Mesenchymal stem cell (in vitro differentiated cells and primary cell): Measurements from ENCODE around the gene CNN3.

Experiments used
- DNase-seq: peaks from one replicate; pipeline ENCODE4 v3.0.0-alpha.2; 2013
- H2AFZ ChIP-seq: one replicate; pipeline ENCODE4 v1.6.1; 2013; ENCODE audit warnings: low read depth, mild to moderate bottlenecking, control low read depth, inconsistent platforms, low read length, moderate library complexity
- H2AK5ac ChIP-seq: 2 replicates; pipeline ENCODE4 v1.6.1; 2013; ENCODE audit warnings: low read length, moderate library complexity, mild to moderate bottlenecking, inconsistent platforms; ENCODE audit not compliant: severe bottlenecking
- H2BK120ac ChIP-seq: one replicate; pipeline ENCODE4 v1.6.1; 2013; ENCODE audit warnings: low read depth, mild to moderate bottlenecking, inconsistent platforms, low read length, moderate library complexity
- H2BK12ac ChIP-seq, 2 experiments: one replicate each; pipeline ENCODE4 v1.6.1; 2013; ENCODE audit warnings: inconsistent platforms in 2 of 2, low read length in 2 of 2, mild to moderate bottlenecking in 2 of 2, moderate library complexity in 2 of 2, control low read depth in 1 of 2
- H2BK15ac ChIP-seq: one replicate; pipeline ENCODE4 v1.6.1; 2013; ENCODE audit warnings: mild to moderate bottlenecking, low read depth, inconsistent platforms; ENCODE audit not compliant: poor library complexity, severe bottlenecking
- H2BK5ac ChIP-seq: 2 replicates; pipeline ENCODE4 v1.6.1; 2013; ENCODE audit warnings: low read depth, mild to moderate bottlenecking, low read length, control low read depth, inconsistent platforms; ENCODE audit not compliant: poor library complexity, severe bottlenecking
- H3K14ac ChIP-seq, 2 experiments: one replicate each; pipeline ENCODE4 v1.6.1; 2013; ENCODE audit warnings: inconsistent platforms in 2 of 2, low read length in 2 of 2, control low read depth in 1 of 2, mild to moderate bottlenecking in 1 of 2, moderate library complexity in 1 of 2
- H3K18ac ChIP-seq, 2 experiments: one replicate each; pipeline ENCODE4 v1.6.1; 2013; ENCODE audit warnings: inconsistent platforms in 2 of 2, low read length in 2 of 2, control low read depth in 1 of 2, low read depth in 1 of 2, mild to moderate bottlenecking in 1 of 2
- H3K23ac ChIP-seq, 2 experiments: one replicate each; pipeline ENCODE4 v1.6.1; 2013; ENCODE audit warnings: inconsistent platforms in 2 of 2, low read length in 2 of 2, mild to moderate bottlenecking in 2 of 2, moderate library complexity in 2 of 2, control low read depth in 1 of 2
- H3K27ac ChIP-seq: 2 replicates; pipeline ENCODE4 v1.5.1; 2013; ENCODE audit warnings: mild to moderate bottlenecking, moderate library complexity, low read length, control low read depth, inconsistent platforms; ENCODE audit not compliant: poor library complexity, severe bottlenecking
- H3K27me3 ChIP-seq, 2 experiments: 2 replicates each; pipeline versions ENCODE4 v1.6.1 to v1.7.0; 2013; ENCODE audit warnings: low read length in 2 of 2, mild to moderate bottlenecking in 2 of 2, moderate library complexity in 2 of 2, control low read depth in 1 of 2, inconsistent platforms in 1 of 2; ENCODE audit not compliant: control insufficient read depth in 1 of 2, insufficient read depth in 1 of 2
- H3K36me3 ChIP-seq, 2 experiments: 2 replicates each; pipeline versions ENCODE4 v1.6.1 to v1.7.0; 2013; ENCODE audit warnings: low read length in 2 of 2, control low read depth in 1 of 2, inconsistent platforms in 1 of 2, low read depth in 1 of 2, mild to moderate bottlenecking in 1 of 2; ENCODE audit not compliant: insufficient read depth in 2 of 2, control insufficient read depth in 1 of 2
- H3K4ac ChIP-seq, 2 experiments: one replicate each; pipeline ENCODE4 v1.6.1; 2013; ENCODE audit warnings: inconsistent platforms in 2 of 2, low read length in 2 of 2, mild to moderate bottlenecking in 2 of 2, moderate library complexity in 2 of 2, control low read depth in 1 of 2, low read depth in 1 of 2
- H3K4me1 ChIP-seq: 2 replicates; pipeline ENCODE4 v1.6.1; 2013; ENCODE audit warnings: low read depth, low read length, control low read depth; ENCODE audit not compliant: control insufficient read depth, insufficient read depth
- H3K4me2 ChIP-seq: 2 replicates; pipeline ENCODE4 v1.6.1; 2013; ENCODE audit warnings: low read length, mild to moderate bottlenecking, inconsistent platforms; ENCODE audit not compliant: poor library complexity, severe bottlenecking
- H3K4me3 ChIP-seq, 2 experiments: 2 replicates each; pipeline versions ENCODE4 v1.5.1 to v1.7.0; 2013; ENCODE audit warnings: low read length in 2 of 2, mild to moderate bottlenecking in 2 of 2, control low read depth in 1 of 2, low read depth in 1 of 2; ENCODE audit not compliant: insufficient read depth in 1 of 2
- H3K79me1 ChIP-seq: replicated peaks from 2 replicates; pipeline ENCODE4 v1.6.1; 2013; ENCODE audit warnings: mild to moderate bottlenecking, control low read depth, low read length, inconsistent platforms; ENCODE audit not compliant: poor library complexity, severe bottlenecking
- H3K9ac ChIP-seq: 2 replicates; pipeline ENCODE4 v1.7.0; 2013; ENCODE audit warnings: mild to moderate bottlenecking, low read length, moderate library complexity
- H3K9me3 ChIP-seq: 2 replicates; pipeline ENCODE4 v1.7.0; 2013; ENCODE audit warnings: mild to moderate bottlenecking, low read length; ENCODE audit not compliant: control insufficient read depth
- H4K8ac ChIP-seq: one replicate; pipeline ENCODE4 v1.6.1; 2013; ENCODE audit warnings: inconsistent platforms, mild to moderate bottlenecking, low read length, moderate library complexity
- H4K91ac ChIP-seq: one replicate; pipeline ENCODE4 v1.6.1; 2013; ENCODE audit warnings: mild to moderate bottlenecking, low read length, inconsistent platforms
- WGBS: methylation state at CpG from one replicate; pipeline ENCODE4 v1.1.7; 2013; ENCODE audit warnings: mixed read lengths; 5-methylcytosine and 5-hydroxymethylcytosine counted together

The CNN3 gene

DNA sequence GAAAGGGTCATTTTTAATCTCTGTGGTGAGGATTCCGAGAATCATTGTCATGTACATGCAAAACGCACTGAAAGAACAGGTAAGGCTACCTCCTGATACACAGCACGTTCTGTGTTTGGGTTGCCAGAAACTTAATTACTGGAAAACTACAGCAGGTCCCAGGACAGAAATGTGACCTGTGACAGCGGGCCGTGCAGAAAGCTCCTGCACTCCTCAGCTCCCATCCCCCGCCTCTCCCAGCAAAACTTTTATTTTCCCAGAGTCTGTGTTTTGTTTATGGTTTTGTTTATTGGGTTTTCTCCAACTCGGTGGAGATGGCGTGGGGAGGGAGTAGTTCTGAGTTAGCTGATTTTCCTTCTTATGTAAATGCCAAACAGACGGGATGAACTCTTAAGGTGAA lies 62.1 kb downstream of the CNN3 start:
- peaks cover 2% of the 10 kb centered on the region for H3K79me1 ChIP-seq
- H3K36me3 ChIP-seq: peaks cover 0 to 10% of the 10 kb centered on the region in 2 experiments
- H4K8ac ChIP-seq: no peak overlapping the region
- H3K4me1 ChIP-seq: peaks cover 12% of the 10 kb centered on the region
- peak overlapping the region; percentile 73 for H3K18ac ChIP-seq
- peak overlapping the region; percentile 94 for H3K27ac ChIP-seq
- peak overlapping the region in 1 of 2 experiments; percentile 61 for H3K4me3 ChIP-seq
- H3K4me2 ChIP-seq: no peak overlapping the region
- H3K4ac ChIP-seq: peak overlapping the region in 1 of 2 experiments; percentile 13
- no peak overlapping the region for H3K14ac ChIP-seq
- H3K9ac ChIP-seq: peak overlapping the region; percentile 88
- no peak overlapping the region for H2BK15ac ChIP-seq
- peak overlapping the region; percentile 27 for H2BK120ac ChIP-seq
- H3K27me3 ChIP-seq: no peaks in the 10 kb centered on the region
- peak overlapping the region in 1 of 2 experiments; percentile 93 for H2BK12ac ChIP-seq
- peak overlapping the region; percentile 90 for H2AK5ac ChIP-seq
- H2AFZ ChIP-seq: no peak overlapping the region
- peak; percentile 90 for DNase-seq
- no peak overlapping the region for H4K91ac ChIP-seq
- H3K9me3 ChIP-seq: no peaks in the 10 kb centered on the region
- no peak overlapping the region for H3K23ac ChIP-seq
- WGBS: 11% methylated on average over 7 of the region's 9 CpGs
- H2BK5ac ChIP-seq: no peak overlapping the region

DNA sequence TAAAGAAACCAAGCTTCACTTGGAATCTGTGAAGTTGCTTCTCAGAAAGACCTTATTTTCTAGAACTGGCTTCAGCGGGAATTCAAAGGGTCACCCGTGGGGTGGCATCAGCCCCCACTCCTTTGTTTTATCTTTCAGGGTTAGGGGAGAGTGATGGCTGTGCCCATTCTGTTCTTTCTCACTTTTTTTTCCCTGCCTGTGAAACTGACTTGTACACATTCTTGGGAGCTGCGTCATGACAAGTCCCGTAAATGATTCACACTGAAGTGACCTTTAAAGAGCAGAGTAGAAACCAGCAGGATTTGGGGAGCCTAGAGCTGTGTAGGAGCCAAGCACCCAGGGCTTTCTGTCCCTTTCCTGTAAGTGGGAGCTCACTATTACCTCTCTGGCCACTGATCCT lies 63.0 kb downstream of the CNN3 start:
- Histone ChIP-seq H3K23ac (no peak overlapping the region), H4K91ac (no peak overlapping the region), H3K9me3 (no peaks in the 10 kb centered on the region), H3K4me3 (peak overlapping the region in 1 of 2 experiments; percentile 61), H3K36me3 (peaks cover 0 to 17% of the 10 kb centered on the region in 2 experiments), H2AFZ (no peak overlapping the region), H2BK120ac (peak overlapping the region; percentile 86), H2BK12ac (peak overlapping the region in 1 of 2 experiments; percentile 96), H3K27ac (peak overlapping the region; percentile 94), H4K8ac (no peak overlapping the region), H3K4me1 (peaks cover 12% of the 10 kb centered on the region), H3K4ac (peak overlapping the region in 1 of 2 experiments; percentile 77), H2BK15ac (no peak overlapping the region), H3K18ac (peak overlapping the region in 1 of 2 experiments; percentile 67), H2BK5ac (peak overlapping the region; percentile 35), H3K14ac (no peak overlapping the region), H3K4me2 (no peak overlapping the region), H3K27me3 (no peaks in the 10 kb centered on the region), H3K79me1 (peaks cover 5% of the 10 kb centered on the region), H3K9ac (peak overlapping the region; percentile 88), H2AK5ac (no peak overlapping the region)
- 0% methylated on average over 4 of the region's 4 CpGs for WGBS
- peak; percentile 95 for DNase-seq

DNA sequence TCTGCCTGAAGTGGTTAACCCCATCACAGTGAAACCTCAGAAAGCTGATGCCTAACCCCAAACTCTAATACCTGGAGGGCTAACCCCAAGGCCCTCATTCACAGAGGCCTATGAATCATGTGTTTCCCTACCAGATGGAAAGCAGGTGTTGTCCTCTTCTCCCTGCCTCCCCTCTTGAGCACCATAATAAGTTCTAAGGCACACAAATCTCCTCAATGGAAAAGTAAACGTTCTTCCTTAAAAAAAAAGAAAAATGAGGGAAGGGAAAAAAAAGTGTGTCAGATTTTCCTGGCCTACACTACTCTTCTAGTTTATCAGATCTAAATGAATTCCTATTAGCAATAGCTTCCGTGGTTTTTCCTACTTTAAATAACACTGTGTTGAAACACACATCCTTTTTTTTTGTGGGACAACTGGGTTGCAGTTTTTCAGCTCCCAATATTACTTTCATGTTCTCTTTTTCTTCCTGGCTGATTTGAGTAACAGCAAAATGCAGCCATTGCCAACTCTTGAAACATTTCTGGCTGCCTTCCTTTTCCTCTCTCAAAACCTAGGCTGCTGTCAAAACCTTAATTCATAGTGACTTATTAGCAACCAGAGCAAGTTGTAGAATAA lies 63.5 kb downstream of the CNN3 start:
- H2BK15ac ChIP-seq: no peak overlapping the region
- H4K8ac ChIP-seq: peak overlapping the region; percentile 24
- peak overlapping the region; percentile 72 to 86 for H3K18ac ChIP-seq
- peak overlapping the region; percentile 86 for H2BK120ac ChIP-seq
- H3K14ac ChIP-seq: no peak overlapping the region
- H3K27ac ChIP-seq: peak overlapping the region; percentile 94
- peak overlapping the region; percentile 5 to 55 for H3K4ac ChIP-seq
- H2AFZ ChIP-seq: no peak overlapping the region
- H3K79me1 ChIP-seq: peaks cover 5% of the 10 kb centered on the region
- peak overlapping the region in 1 of 2 experiments; percentile 61 for H3K4me3 ChIP-seq
- no peaks in the 10 kb centered on the region for H3K9me3 ChIP-seq
- 0% methylated on average over 1 of the region's 2 CpGs for WGBS
- peak overlapping the region; percentile 84 to 98 for H2BK12ac ChIP-seq
- H3K27me3 ChIP-seq: no peaks in the 10 kb centered on the region
- peak overlapping the region; percentile 13 for H2AK5ac ChIP-seq
- H2BK5ac ChIP-seq: peak overlapping the region; percentile 35
- DNase-seq: peak; percentile 93
- peak overlapping the region; percentile 5 for H4K91ac ChIP-seq
- peaks cover 0 to 13% of the 10 kb centered on the region in 2 experiments for H3K36me3 ChIP-seq
- H3K23ac ChIP-seq: no peak overlapping the region
- H3K9ac ChIP-seq: peak overlapping the region; percentile 88
- no peak overlapping the region for H3K4me2 ChIP-seq
- peaks cover 12% of the 10 kb centered on the region for H3K4me1 ChIP-seq

DNA sequence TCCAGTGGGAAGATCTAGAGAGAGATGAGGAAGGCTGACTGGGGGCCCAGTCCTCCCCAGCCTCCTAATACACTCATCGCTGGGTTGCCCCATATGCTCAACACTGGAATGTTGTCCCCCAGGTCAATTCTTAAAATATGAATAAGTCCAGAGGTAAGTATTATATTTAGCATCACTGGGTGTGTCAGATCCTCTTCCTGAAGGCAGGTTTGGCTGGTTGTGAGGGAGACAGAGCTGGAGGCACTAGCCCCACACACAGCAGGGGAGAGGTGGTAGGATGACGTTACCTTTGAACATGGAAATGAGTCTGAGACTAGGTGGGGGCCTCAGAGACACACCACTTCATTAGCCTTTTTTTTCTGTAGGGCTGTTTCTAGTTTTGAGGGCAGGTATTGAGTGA lies 64.2 kb downstream of the CNN3 start:
- H2BK120ac ChIP-seq: peak overlapping the region; percentile 22
- WGBS: 80% methylated on average over 1 of the region's 2 CpGs
- H3K4me1 ChIP-seq: peaks cover 12% of the 10 kb centered on the region

More for the DNA sequence above, 64.2 kb downstream of the CNN3 start:
- H3K23ac ChIP-seq: peak overlapping the region in 1 of 2 experiments; percentile 23
- H2AFZ ChIP-seq: no peak overlapping the region
- peak overlapping the region; percentile 13 for H2AK5ac ChIP-seq
- peak overlapping the region in 1 of 2 experiments; percentile 61 for H3K14ac ChIP-seq
- peak overlapping the region in 1 of 2 experiments; percentile 93 for H3K4ac ChIP-seq
- H3K4me3 ChIP-seq: no peak overlapping the region
- peak overlapping the region; percentile 53 for H4K8ac ChIP-seq
- peaks cover 5% of the 10 kb centered on the region for H3K79me1 ChIP-seq
- peak overlapping the region; percentile 72 to 86 for H3K18ac ChIP-seq
- peaks cover 0 to 13% of the 10 kb centered on the region in 2 experiments for H3K36me3 ChIP-seq
- no peak overlapping the region for H2BK15ac ChIP-seq
- no peaks in the 10 kb centered on the region for H3K9me3 ChIP-seq
- peak overlapping the region; percentile 73 to 98 for H2BK12ac ChIP-seq
- H2BK5ac ChIP-seq: no peak overlapping the region
- H4K91ac ChIP-seq: peak overlapping the region; percentile 94
- no peak overlapping the region for H3K4me2 ChIP-seq
- H3K9ac ChIP-seq: peak overlapping the region; percentile 88
- peak overlapping the region; percentile 94 for H3K27ac ChIP-seq
- H3K27me3 ChIP-seq: no peaks in the 10 kb centered on the region
- no peak for DNase-seq
